Measurements from ENCODE around the gene ZNF281. TPM values are rescaled to one million over a fixed set of nuclear protein-coding genes. Genes with fewer than 3 reads are reported as not detected.
A peak's percentile ranks its signal among the peaks of the same experiment; 100 is the strongest.
"Not testable (repeated sequence)": the region's sequence is repeated elsewhere in the genome, so short reads cannot be mapped to it uniquely, and the experiment has no call there.

ZNF281 gene
- total and polyA plus RNA-seq, 3 experiments from 2014 or later: 19.1 to 32.1 (median 19.5) TPM

GRCh38 chr1:200426196-200426595 lies 16.4 kb upstream of the ZNF281 start:
- no peaks in the 10 kb centered on the region for H3K36me3 ChIP-seq (ENCODE audit: insufficient read depth, low read length)
- ChIA-PET POLR2A (no interaction called here), CTCF (interaction anchor here (0.7 kb wide), 1 partner anchor 597 kb away, joined by 3 read pairs; the partner anchor contains the start of gene KIF21B)
- H3K4me3 ChIP-seq (ENCODE audit: low read length): no peak overlapping the region
- H3K27me3 ChIP-seq (ENCODE audit: insufficient read depth, low read length, poor library complexity, severe bottlenecking): no peaks in the 10 kb centered on the region
- Mint-ChIP-seq H3K27me3 (peaks cover 0 to 3% of the 10 kb centered on the region in 2 donors), H3K4me1 (no peaks in the 10 kb centered on the region), H3K4me3 (no peak overlapping the region), H3K9me3 (no peaks in the 10 kb centered on the region), H3K36me3 (no peaks in the 10 kb centered on the region), H3K27ac (no peak overlapping the region)
- no peak for DNase-seq
- H3K4me1 ChIP-seq (ENCODE audit: insufficient read depth, low read length): no peaks in the 10 kb centered on the region
- no peak overlapping the region for H3K27ac ChIP-seq (ENCODE audit: low read depth, low read length)
- no peaks in the 10 kb centered on the region for H3K9me3 ChIP-seq (ENCODE audit: low read length)

GRCh38 chr1:200423235-200423634 lies 13.4 kb upstream of the ZNF281 start:
- no peaks in the 10 kb centered on the region for H3K4me1 ChIP-seq (ENCODE audit: insufficient read depth, low read length)
- CTCF ChIA-PET: no interaction called here
- no peak overlapping the region for H3K4me3 Mint-ChIP-seq
- no peak overlapping the region for H3K4me3 ChIP-seq (ENCODE audit: low read length)
- no peaks in the 10 kb centered on the region for H3K4me1 Mint-ChIP-seq
- H3K36me3 Mint-ChIP-seq: no peaks in the 10 kb centered on the region
- H3K9me3 Mint-ChIP-seq: no peaks in the 10 kb centered on the region
- no peak overlapping the region for H3K27ac ChIP-seq (ENCODE audit: low read depth, low read length)
- H3K27ac Mint-ChIP-seq: no peak overlapping the region
- no peaks in the 10 kb centered on the region for H3K27me3 ChIP-seq (ENCODE audit: insufficient read depth, low read length, poor library complexity, severe bottlenecking)
- H3K27me3 Mint-ChIP-seq: peaks cover 0 to 3% of the 10 kb centered on the region in 2 donors
- no peaks in the 10 kb centered on the region for H3K9me3 ChIP-seq (ENCODE audit: low read length)
- no peaks in the 10 kb centered on the region for H3K36me3 ChIP-seq (ENCODE audit: insufficient read depth, low read length)
- no peak for DNase-seq
- POLR2A ChIA-PET: no interaction called here

GRCh38 chr1:200422211-200422610 lies 12.4 kb upstream of the ZNF281 start:
- H3K4me1 ChIP-seq (ENCODE audit: insufficient read depth, low read length): no peaks in the 10 kb centered on the region
- H3K4me3 ChIP-seq (ENCODE audit: low read length): no peak overlapping the region
- no peak overlapping the region for H3K27ac ChIP-seq (ENCODE audit: low read depth, low read length)
- Mint-ChIP-seq H3K27ac (no peak overlapping the region), H3K9me3 (no peaks in the 10 kb centered on the region), H3K4me3 (no peak overlapping the region), H3K4me1 (no peaks in the 10 kb centered on the region), H3K36me3 (no peaks in the 10 kb centered on the region), H3K27me3 (peaks cover 0 to 1% of the 10 kb centered on the region in 2 donors)
- no peaks in the 10 kb centered on the region for H3K27me3 ChIP-seq (ENCODE audit: insufficient read depth, low read length, poor library complexity, severe bottlenecking)
- POLR2A ChIA-PET: no interaction called here
- H3K36me3 ChIP-seq (ENCODE audit: insufficient read depth, low read length): no peaks in the 10 kb centered on the region
- CTCF ChIA-PET: no interaction called here
- H3K9me3 ChIP-seq (ENCODE audit: low read length): no peaks in the 10 kb centered on the region
- no peak for DNase-seq

- Mint-ChIP-seq H3K27me3 (no peaks in the 10 kb centered on the region), H3K4me1 (no peaks in the 10 kb centered on the region), H3K36me3 (no peaks in the 10 kb centered on the region), H3K4me3 (no peak overlapping the region), H3K27ac (peak overlapping the region in 1 of 8 donors; percentile 18), H3K9me3 (no peaks in the 10 kb centered on the region)
- ChIA-PET CTCF (no interaction called here), POLR2A (no interaction called here)
- Histone ChIP-seq H3K4me3 (ENCODE audit: low read length) (no peak overlapping the region), H3K27me3 (ENCODE audit: insufficient read depth, low read length, poor library complexity, severe bottlenecking) (no peaks in the 10 kb centered on the region), H3K4me1 (ENCODE audit: insufficient read depth, low read length) (no peaks in the 10 kb centered on the region), H3K36me3 (ENCODE audit: insufficient read depth, low read length) (no peaks in the 10 kb centered on the region), H3K27ac (ENCODE audit: low read depth, low read length) (no peak overlapping the region), H3K9me3 (ENCODE audit: low read length) (no peaks in the 10 kb centered on the region)
- no peak for DNase-seq
Measured at GRCh38 chr1:200415789-200416593, 6.2 kb upstream of the ZNF281 start.

- H3K4me3 ChIP-seq (ENCODE audit: low read length): no peak overlapping the region
- peaks cover 6% of the 10 kb centered on the region for H3K4me1 ChIP-seq (ENCODE audit: insufficient read depth, low read length)
- H3K27me3 Mint-ChIP-seq: no peaks in the 10 kb centered on the region
- H3K36me3 ChIP-seq (ENCODE audit: insufficient read depth, low read length): no peaks in the 10 kb centered on the region
- H3K9me3 ChIP-seq (ENCODE audit: low read length): no peaks in the 10 kb centered on the region
- peaks cover 6 to 7% (median 7%) of the 10 kb centered on the region in 3 donors for H3K4me1 Mint-ChIP-seq
- no peak overlapping the region for H3K27ac ChIP-seq (ENCODE audit: low read depth, low read length)
- DNase-seq: no peak
- no peak overlapping the region for H3K4me3 Mint-ChIP-seq
- POLR2A ChIA-PET: no interaction called here
- no peak overlapping the region for H3K27ac Mint-ChIP-seq
- H3K9me3 Mint-ChIP-seq: no peaks in the 10 kb centered on the region
- CTCF ChIA-PET: no interaction called here
- H3K36me3 Mint-ChIP-seq: peaks cover 0 to 1% (median 0%) of the 10 kb centered on the region in 3 donors
- no peaks in the 10 kb centered on the region for H3K27me3 ChIP-seq (ENCODE audit: insufficient read depth, low read length, poor library complexity, severe bottlenecking)
Measured at GRCh38 chr1:200415227-200415626, 5.4 kb upstream of the ZNF281 start.

- no peak overlapping the region for H3K27ac Mint-ChIP-seq
- H3K27me3 ChIP-seq (ENCODE audit: insufficient read depth, low read length, poor library complexity, severe bottlenecking): no peaks in the 10 kb centered on the region
- no peak for DNase-seq
- H3K4me3 ChIP-seq (ENCODE audit: low read length): no peak overlapping the region
- peaks cover 11 to 12% (median 12%) of the 10 kb centered on the region in 3 donors for H3K4me1 Mint-ChIP-seq
- H3K36me3 Mint-ChIP-seq: peaks cover 0 to 6% (median 0%) of the 10 kb centered on the region in 3 donors
- ChIA-PET CTCF (interaction anchor here (1.0 kb wide), 1 partner anchor 26 kb away, joined by 3 read pairs; no protein-coding TSS in a partner anchor), POLR2A (no interaction called here)
- H3K27ac ChIP-seq (ENCODE audit: low read depth, low read length): no peak overlapping the region
- peaks cover 0 to 4% of the 10 kb centered on the region in 2 donors for H3K27me3 Mint-ChIP-seq
- H3K4me3 Mint-ChIP-seq: no peak overlapping the region
- H3K9me3 Mint-ChIP-seq: no peaks in the 10 kb centered on the region
- H3K9me3 ChIP-seq (ENCODE audit: low read length): no peaks in the 10 kb centered on the region
- peaks cover 7% of the 10 kb centered on the region for H3K4me1 ChIP-seq (ENCODE audit: insufficient read depth, low read length)
- H3K36me3 ChIP-seq (ENCODE audit: insufficient read depth, low read length): no peaks in the 10 kb centered on the region
Measured at GRCh38 chr1:200414657-200415056, 4.8 kb upstream of the ZNF281 start.

- H3K9me3 Mint-ChIP-seq; H3K4me3 Mint-ChIP-seq; H3K27me3 Mint-ChIP-seq; H3K36me3 Mint-ChIP-seq; H3K27me3 ChIP-seq (ENCODE audit: insufficient read depth, low read length, poor library complexity, severe bottlenecking); H3K36me3 ChIP-seq (ENCODE audit: insufficient read depth, low read length); POLR2A ChIA-PET; DNase-seq; H3K4me3 ChIP-seq (ENCODE audit: low read length); H3K9me3 ChIP-seq (ENCODE audit: low read length); H3K27ac Mint-ChIP-seq; H3K27ac ChIP-seq (ENCODE audit: low read depth, low read length): not testable (repeated sequence)
- CTCF ChIA-PET: interaction anchor here (1.0 kb wide), 1 partner anchor 27 kb away, joined by 3 read pairs; no protein-coding TSS in a partner anchor
- peaks cover 11% of the 10 kb centered on the region for H3K4me1 ChIP-seq (ENCODE audit: insufficient read depth, low read length)
- H3K4me1 Mint-ChIP-seq: peaks cover 16 to 17% (median 17%) of the 10 kb centered on the region in 3 donors
Measured at GRCh38 chr1:200413766-200414165, 3.9 kb upstream of the ZNF281 start.

- DNase-seq: no peak
- ChIA-PET CTCF (interaction anchor here (1.1 kb wide), 1 partner anchor 132 kb away, joined by 3 read pairs; no protein-coding TSS in a partner anchor), POLR2A (no interaction called here)
- H3K27ac ChIP-seq (ENCODE audit: low read depth, low read length): no peak overlapping the region
- peaks cover 0 to 4% of the 10 kb centered on the region in 2 donors for H3K27me3 Mint-ChIP-seq
- H3K9me3 Mint-ChIP-seq: no peaks in the 10 kb centered on the region
- H3K4me1 Mint-ChIP-seq: peaks cover 35 to 38% (median 38%) of the 10 kb centered on the region in 3 donors
- no peaks in the 10 kb centered on the region for H3K36me3 ChIP-seq (ENCODE audit: insufficient read depth, low read length)
- H3K4me1 ChIP-seq (ENCODE audit: insufficient read depth, low read length): peaks cover 33% of the 10 kb centered on the region
- peak overlapping the region in 1 of 8 donors; percentile 89 for H3K27ac Mint-ChIP-seq
- peak overlapping the region in 3 of 7 donors; percentile 12 to 66 (median 33) for H3K4me3 Mint-ChIP-seq
- H3K9me3 ChIP-seq (ENCODE audit: low read length): no peaks in the 10 kb centered on the region
- H3K4me3 ChIP-seq (ENCODE audit: low read length): no peak overlapping the region
- H3K27me3 ChIP-seq (ENCODE audit: insufficient read depth, low read length, poor library complexity, severe bottlenecking): no peaks in the 10 kb centered on the region
- H3K36me3 Mint-ChIP-seq: peaks cover 4 to 26% (median 5%) of the 10 kb centered on the region in 3 donors
Measured at GRCh38 chr1:200411406-200412257, 1.8 kb upstream of the ZNF281 start.
